GM21737 (cell line): Measurements from ENCODE around the gene CPNE5.
"Not testable (repeated sequence)": the region's sequence is repeated elsewhere in the genome, so short reads cannot be mapped to it uniquely, and the experiment has no call there.

Experiments used
- ATAC-seq: cut with Tn5 transposase; IDR thresholded peaks from one replicate; pipeline ENCODE4 v1.9.1; 2021; ENCODE audit warnings: mild to moderate bottlenecking, moderate library complexity; ENCODE audit not compliant: unreplicated experiment

The CPNE5 gene

GRCh38 chr6:36706339-36706738 is 132.9 kb downstream of the CPNE5 start:
- ATAC-seq, result no peak

- ATAC-seq, result not testable (repeated sequence)
Observed at GRCh38 chr6:36704961-36705577, 134.2 kb downstream of the CPNE5 start.

GRCh38 chr6:36703982-36704381 is 135.3 kb downstream of the CPNE5 start:
- ATAC-seq, result no peak

GRCh38 chr6:36703081-36703606 is 136.1 kb downstream of the CPNE5 start:
- ATAC-seq, result no peak

- ATAC-seq, result no peak
Observed at GRCh38 chr6:36702656-36703055, 136.6 kb downstream of the CPNE5 start.

- no peak for ATAC-seq
Observed at GRCh38 chr6:36701401-36701991, 137.7 kb downstream of the CPNE5 start.

GRCh38 chr6:36700831-36701230 is 138.4 kb downstream of the CPNE5 start:
- ATAC-seq, result no peak

- no peak for ATAC-seq
Observed at GRCh38 chr6:36700071-36700812, 139.0 kb downstream of the CPNE5 start.

- no peak for ATAC-seq
Observed at GRCh38 chr6:36699348-36699747, 139.9 kb downstream of the CPNE5 start.

GRCh38 chr6:36698871-36699271 is 140.4 kb downstream of the CPNE5 start:
- ATAC-seq, result no peak

GRCh38 chr6:36698196-36698595 is 141.0 kb downstream of the CPNE5 start:
- no peak for ATAC-seq

GRCh38 chr6:36697481-36697903 is 141.8 kb downstream of the CPNE5 start, which contains the start of gene RAB44:
Gene RAB44, plus strand, starts transcription at chr6:36697826. Its CDS starts 6,410 bp downstream, at chr6:36704236.
- no peak for ATAC-seq

- no peak for ATAC-seq
Observed at GRCh38 chr6:36695414-36695813, 143.8 kb downstream of the CPNE5 start.

- ATAC-seq, result no peak
Observed at GRCh38 chr6:36694616-36695015, 144.6 kb downstream of the CPNE5 start.

- ATAC-seq, result no peak
Observed at GRCh38 chr6:36692861-36693702, 146.2 kb downstream of the CPNE5 start.

GRCh38 chr6:36692220-36692619 is 147.0 kb downstream of the CPNE5 start:
- no peak for ATAC-seq

GRCh38 chr6:36691612-36692011 is 147.6 kb downstream of the CPNE5 start:
- ATAC-seq, result no peak

- ATAC-seq, result no peak
Observed at GRCh38 chr6:36691011-36691410, 148.2 kb downstream of the CPNE5 start.
